Naive thymus-derived CD4-positive, alpha-beta T cell (primary cell): Measurements from ENCODE around the gene LRP3. TPM values are rescaled to one million over a fixed set of nuclear protein-coding genes. Genes with fewer than 3 reads are reported as not detected.

Experiments
- ATAC-seq: fragments of 150-1000 bp; cut with Tn5 transposase; 2 replicates; pipeline ENCODE4 v1.10.0; 2021; ENCODE audit warnings: mild to moderate bottlenecking, moderate library complexity
- CTCF ChIA-PET: fragments of 350-600 bp; sonication (Branson Sonifier 250); formaldehyde crosslinking; loops from one replicate; lab custom pipeline; 2021; ENCODE audit warnings: antibody characterized with exemption; lab: Charles Lee
- POLR2A ChIA-PET: fragments of 350-600 bp; sonication (Branson Sonifier 250); formaldehyde crosslinking; loops from one replicate; lab custom pipeline; 2021; ENCODE audit warnings: antibody characterized with exemption, inconsistent platforms; lab: Charles Lee
- DNase-seq, 9 donors: peaks; one replicate each; pipeline versions ENCODE4 v3.0.0 to v3.0.0-alpha.2; 2020 to 2022; ENCODE audit warnings: mixed read lengths in 1 of 9
- H3K27ac ChIP-seq: one replicate; pipeline ENCODE4 v1.7.0; 2013; ENCODE audit warnings: mild to moderate bottlenecking, low read depth, low read length, moderate library complexity
- H3K27me3 ChIP-seq, 2 donors: one replicate each; pipeline ENCODE4 v1.7.0; 2013; ENCODE audit warnings: low read length in 2 of 2, mild to moderate bottlenecking in 2 of 2, moderate library complexity in 2 of 2; ENCODE audit not compliant: control insufficient read depth in 2 of 2, insufficient read depth in 2 of 2
- H3K36me3 ChIP-seq, 3 experiments: 1 replicate in 2 of 3; 2 replicates in 1 of 3; pipeline ENCODE4 v1.7.0; 2013; ENCODE audit warnings: low read length in 3 of 3, mild to moderate bottlenecking in 3 of 3, moderate library complexity in 1 of 3; ENCODE audit not compliant: insufficient read depth in 3 of 3, control insufficient read depth in 2 of 3
- H3K4me1 ChIP-seq, 2 donors: one replicate each; pipeline ENCODE4 v1.7.0; 2013; ENCODE audit warnings: low read length in 2 of 2, mild to moderate bottlenecking in 2 of 2, moderate library complexity in 1 of 2; ENCODE audit not compliant: control insufficient read depth in 2 of 2, insufficient read depth in 2 of 2
- H3K4me3 ChIP-seq: 2 replicates; pipeline ENCODE4 v1.7.0; 2013; ENCODE audit warnings: mild to moderate bottlenecking, low read length
- H3K9me3 ChIP-seq, 3 experiments: 1 replicate in 2 of 3; 2 replicates in 1 of 3; pipeline ENCODE4 v1.7.0; 2013; ENCODE audit warnings: low read length in 3 of 3; ENCODE audit not compliant: control insufficient read depth in 2 of 3
- H3K27ac Mint-ChIP-seq, 9 donors: one replicate each; pipeline ENCODE4 v1.8.0; 2020 to 2022; ENCODE audit warnings: mixed read lengths in 9 of 9, mild to moderate bottlenecking in 8 of 9, moderate library complexity in 5 of 9, inconsistent platforms in 2 of 9
- H3K27me3 Mint-ChIP-seq, 5 donors: one replicate each; pipeline ENCODE4 v1.8.0; 2021 to 2022; ENCODE audit warnings: mixed read lengths in 5 of 5, mild to moderate bottlenecking in 1 of 5
- H3K36me3 Mint-ChIP-seq, 5 donors: one replicate each; pipeline ENCODE4 v1.8.0; 2020 to 2022; ENCODE audit warnings: mixed read lengths in 5 of 5, mild to moderate bottlenecking in 3 of 5, inconsistent platforms in 1 of 5
- H3K4me1 Mint-ChIP-seq, 7 donors: one replicate each; pipeline ENCODE4 v1.8.0; 2020 to 2022; ENCODE audit warnings: mixed read lengths in 7 of 7, mild to moderate bottlenecking in 3 of 7, inconsistent platforms in 1 of 7
- H3K4me3 Mint-ChIP-seq, 10 donors: one replicate each; pipeline ENCODE4 v1.8.0; 2020 to 2022; ENCODE audit warnings: mild to moderate bottlenecking in 10 of 10, mixed read lengths in 10 of 10, moderate library complexity in 6 of 10, inconsistent platforms in 2 of 10
- H3K9me3 Mint-ChIP-seq, 11 donors: one replicate each; pipeline ENCODE4 v1.8.0; 2020 to 2022; ENCODE audit warnings: mixed read lengths in 11 of 11, mild to moderate bottlenecking in 4 of 11, inconsistent platforms in 1 of 11, moderate library complexity in 1 of 11
- intact Hi-C, 2 donors: fragments of 100-400 bp; cut with micrococcal nuclease; formaldehyde crosslinking; loops; one replicate each; pipeline ENCODE4 v1.15.1; 2023
- polyA plus RNA-seq, 2 donors: library from polyadenylated mRNA; unstranded; fragments of 300-500 nt; fragmentation: Illumina TruSeq; gene quantifications; one replicate each; pipeline ENCODE4 v1.2.3, GENCODE V29; 2021
- total RNA-seq, 6 experiments: library from RNA in 5 of 6; stranded (reverse) in 5 of 6; gene quantifications; 1 replicate in 5 of 6; 2 replicates in 1 of 6; pipeline ENCODE4 v1.2.3 and lab custom pipeline; 2021 to 2026

The LRP3 gene
- total and polyA plus RNA-seq, 7 experiments from 2014 or later, result 0.34 to 2.6 (median 0.40) TPM; not detected in 3

DNA sequence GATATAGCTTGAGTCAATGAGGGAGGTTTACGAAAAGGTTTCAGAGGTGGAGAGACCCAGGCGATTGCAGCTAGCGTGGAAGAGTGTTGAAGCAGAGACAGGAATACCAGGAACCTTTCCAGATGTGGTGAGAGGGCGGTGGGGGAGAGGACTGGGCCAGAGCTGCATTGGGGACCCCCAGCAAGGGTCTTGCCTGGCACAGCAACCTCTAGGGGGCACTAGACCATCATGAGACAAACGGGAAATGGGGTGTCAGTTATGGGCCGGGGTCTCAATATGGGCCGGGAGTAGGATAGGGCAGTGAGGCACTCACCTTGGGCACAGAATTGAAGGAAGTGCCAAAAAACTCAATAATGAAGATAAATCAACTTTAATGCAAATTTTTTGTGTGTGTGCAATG, 2.1 kb upstream of the LRP3 start:
- Mint-ChIP-seq H3K27ac (no peak overlapping the region), H3K4me1 (peaks cover 0 to 8% (median 1%) of the 10 kb centered on the region in 7 donors), H3K9me3 (peaks cover 0 to 4% (median 0%) of the 10 kb centered on the region in 11 donors), H3K4me3 (no peak overlapping the region), H3K36me3 (no peaks in the 10 kb centered on the region), H3K27me3 (peaks cover 27 to 55% (median 34%) of the 10 kb centered on the region in 5 donors)
- no peak overlapping the region for H3K27ac ChIP-seq
- no peak overlapping the region for H3K4me3 ChIP-seq
- H3K27me3 ChIP-seq, result peaks cover 0 to 2% of the 10 kb centered on the region in 2 donors
- H3K4me1 ChIP-seq, result no peaks in the 10 kb centered on the region
- POLR2A ChIA-PET, result no interaction called here
- H3K9me3 ChIP-seq, result no peaks in the 10 kb centered on the region
- intact Hi-C loops, result no loop called here
- DNase-seq, result no peak
- H3K36me3 ChIP-seq, result no peaks in the 10 kb centered on the region
- CTCF ChIA-PET, result interaction anchor here (0.6 to 0.9 kb wide), 2 partner anchors 47 to 64 kb away, joined by 3 read pairs; no protein-coding TSS in a partner anchor
- no peak for ATAC-seq

DNA sequence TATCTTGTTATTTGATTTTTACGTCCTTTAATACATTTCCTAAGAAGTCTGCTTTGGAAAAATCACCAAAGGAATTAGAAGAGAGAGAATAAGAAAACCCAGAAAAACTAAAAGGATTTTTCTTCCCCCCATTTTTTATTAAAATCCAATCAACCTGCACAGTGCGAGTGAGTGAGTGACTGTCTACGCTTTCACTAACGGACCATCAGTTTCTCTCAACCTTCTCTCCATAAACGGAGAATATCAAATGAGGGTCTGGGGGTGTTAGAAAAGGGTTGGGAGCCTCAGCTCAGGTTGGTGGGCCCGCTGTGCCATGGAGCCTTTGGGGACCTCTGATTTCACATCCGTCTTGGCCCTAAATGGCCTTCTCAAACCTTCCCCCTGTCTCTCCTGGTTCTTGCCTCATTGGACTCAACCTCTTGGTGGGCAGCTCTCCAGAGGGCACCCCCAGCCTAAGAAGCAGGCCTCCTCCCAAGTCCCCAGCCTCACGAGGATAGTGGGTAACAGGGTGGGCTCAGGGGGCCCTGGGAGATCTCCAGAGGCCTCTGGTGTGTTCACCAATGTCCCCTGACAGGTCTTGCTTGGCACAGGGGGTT, 763 bp upstream of the LRP3 start:
- DNase-seq (no peak), ATAC-seq (no peak)
- POLR2A ChIA-PET, result no interaction called here
- no peak overlapping the region for H3K4me3 ChIP-seq
- H3K27ac Mint-ChIP-seq, result no peak overlapping the region
- peaks cover 0 to 7% (median 0%) of the 10 kb centered on the region in 7 donors for H3K4me1 Mint-ChIP-seq
- peak overlapping the region; percentile 20 to 75 (median 62) for H3K4me3 Mint-ChIP-seq
- no peak overlapping the region for H3K27ac ChIP-seq
- intact Hi-C loops, result no loop called here
- CTCF ChIA-PET, result no interaction called here
- H3K36me3 Mint-ChIP-seq, result no peaks in the 10 kb centered on the region
- H3K27me3 Mint-ChIP-seq, result peaks cover 30 to 60% (median 37%) of the 10 kb centered on the region in 5 donors
- H3K4me1 ChIP-seq, result no peaks in the 10 kb centered on the region
- peaks cover 0 to 2% of the 10 kb centered on the region in 2 donors for H3K27me3 ChIP-seq
- peaks cover 0 to 4% (median 0%) of the 10 kb centered on the region in 11 donors for H3K9me3 Mint-ChIP-seq
- H3K36me3 ChIP-seq, result no peaks in the 10 kb centered on the region
- no peaks in the 10 kb centered on the region for H3K9me3 ChIP-seq

GRCh38 chr19:33194532-33194885, 379 bp downstream of the LRP3 start:
- intact Hi-C loops, result no loop called here
- peaks cover 30 to 56% (median 37%) of the 10 kb centered on the region in 5 donors for H3K27me3 Mint-ChIP-seq
- Histone ChIP-seq H3K27me3 (peaks cover 0 to 2% of the 10 kb centered on the region in 2 donors), H3K36me3 (no peaks in the 10 kb centered on the region), H3K9me3 (no peaks in the 10 kb centered on the region), H3K4me1 (no peaks in the 10 kb centered on the region), H3K27ac (no peak overlapping the region), H3K4me3 (no peak overlapping the region)
- H3K4me3 Mint-ChIP-seq, result no peak overlapping the region
- no peak overlapping the region for H3K27ac Mint-ChIP-seq
- ATAC-seq (peak; percentile 32), DNase-seq (no peak)
- H3K4me1 Mint-ChIP-seq, result peaks cover 0 to 7% (median 0%) of the 10 kb centered on the region in 7 donors
- H3K9me3 Mint-ChIP-seq, result peaks cover 0 to 4% (median 0%) of the 10 kb centered on the region in 11 donors
- ChIA-PET POLR2A (no interaction called here), CTCF (no interaction called here)
- H3K36me3 Mint-ChIP-seq, result no peaks in the 10 kb centered on the region

DNA sequence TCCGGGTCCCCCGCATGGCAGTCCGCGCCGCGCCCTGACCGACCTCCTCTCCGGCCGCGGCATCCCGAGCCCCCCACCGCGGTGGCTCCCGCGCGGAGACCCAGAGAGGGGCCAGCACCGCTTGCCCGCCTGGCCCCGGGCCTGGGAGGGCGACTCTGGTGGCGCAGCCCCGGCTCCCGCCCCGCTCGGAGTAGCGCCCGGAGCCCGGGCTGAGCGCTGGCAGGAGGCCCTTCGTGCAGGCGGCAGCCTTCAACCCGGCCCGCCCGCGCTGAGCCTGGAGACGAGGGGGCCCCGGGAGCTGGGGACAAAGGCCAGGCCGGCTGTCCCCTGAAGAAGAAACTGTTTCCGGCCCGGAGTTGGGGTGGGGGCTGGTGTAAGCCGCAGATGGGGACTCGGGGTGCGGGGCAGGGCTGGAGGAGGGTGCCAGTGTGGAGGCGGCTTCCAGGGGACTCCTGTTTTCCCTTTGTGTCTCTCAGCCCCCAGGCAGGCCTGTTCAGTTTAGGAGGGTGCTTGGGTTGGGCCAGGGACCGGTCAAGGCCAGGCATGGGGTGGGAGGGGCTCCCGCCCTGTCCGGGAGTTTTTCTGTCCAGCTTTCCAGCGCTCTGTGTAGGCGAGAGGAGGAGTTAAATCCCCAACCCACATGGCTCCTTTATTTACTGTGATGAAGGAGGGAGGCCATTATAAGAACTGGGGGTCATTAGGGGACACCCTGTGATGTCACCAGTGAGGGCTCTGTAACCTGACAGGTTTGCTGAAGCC, 935 bp downstream of the LRP3 start:
- Mint-ChIP-seq H3K27me3 (peaks cover 30 to 54% (median 37%) of the 10 kb centered on the region in 5 donors), H3K9me3 (peaks cover 0 to 4% (median 0%) of the 10 kb centered on the region in 11 donors), H3K27ac (no peak overlapping the region), H3K4me3 (peak overlapping the region in 5 of 10 donors; percentile 32 to 73 (median 53)), H3K36me3 (no peaks in the 10 kb centered on the region), H3K4me1 (peaks cover 0 to 7% (median 0%) of the 10 kb centered on the region in 7 donors)
- Histone ChIP-seq H3K27me3 (peaks cover 0 to 2% of the 10 kb centered on the region in 2 donors), H3K9me3 (no peaks in the 10 kb centered on the region), H3K4me3 (no peak overlapping the region), H3K4me1 (no peaks in the 10 kb centered on the region), H3K36me3 (no peaks in the 10 kb centered on the region), H3K27ac (no peak overlapping the region)
- DNase-seq (no peak), ATAC-seq (peak; percentile 29)
- CTCF ChIA-PET, result no interaction called here
- POLR2A ChIA-PET, result no interaction called here
- intact Hi-C loops, result no loop called here

DNA sequence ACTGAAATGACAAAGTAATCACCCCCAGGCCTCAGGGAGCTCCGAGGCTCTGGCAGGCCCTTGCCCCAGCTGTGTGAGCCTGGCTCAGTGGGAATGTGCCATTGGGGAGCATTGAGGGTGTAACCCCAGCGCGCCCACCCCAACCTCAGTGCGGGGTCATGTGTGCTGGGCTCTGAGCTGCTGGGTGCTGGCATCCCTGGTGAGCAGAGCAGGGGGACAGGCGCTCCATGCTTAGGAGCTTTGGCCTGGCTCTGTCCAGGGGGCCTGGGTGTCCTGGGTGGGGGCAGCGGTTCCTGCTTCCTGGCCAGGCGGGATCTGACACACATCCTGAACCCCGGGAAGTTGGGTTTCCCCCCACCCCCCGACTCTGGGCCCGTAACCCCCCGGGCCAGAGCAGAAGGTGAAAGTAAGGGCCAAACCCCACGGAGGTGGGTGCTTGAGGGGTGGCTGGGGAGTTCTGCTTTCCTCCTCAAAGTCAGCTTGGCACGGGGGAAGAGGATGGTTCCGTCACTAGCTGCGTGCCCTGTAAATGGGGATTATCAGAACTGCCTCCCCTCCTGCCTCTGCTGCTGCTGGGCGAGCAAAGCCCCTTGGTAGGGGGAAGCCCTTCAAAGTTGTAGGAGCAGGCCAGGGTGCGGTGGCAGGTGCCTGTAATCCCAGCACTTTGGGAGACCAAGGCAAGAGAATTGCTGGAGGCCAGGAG, 1.7 kb downstream of the LRP3 start:
- ChIA-PET POLR2A (no interaction called here), CTCF (no interaction called here)
- H3K4me3 Mint-ChIP-seq, result peak overlapping the region in 2 of 10 donors; percentile 54 to 73
- intact Hi-C loops, result no loop called here
- no peak overlapping the region for H3K4me3 ChIP-seq
- H3K9me3 ChIP-seq, result no peaks in the 10 kb centered on the region
- H3K36me3 ChIP-seq, result no peaks in the 10 kb centered on the region
- DNase-seq (no peak), ATAC-seq (no peak)
- H3K4me1 ChIP-seq, result no peaks in the 10 kb centered on the region
- H3K27ac Mint-ChIP-seq, result no peak overlapping the region
- H3K27ac ChIP-seq, result no peak overlapping the region
- H3K27me3 Mint-ChIP-seq, result peaks cover 30 to 48% (median 35%) of the 10 kb centered on the region in 5 donors
- no peaks in the 10 kb centered on the region for H3K36me3 Mint-ChIP-seq
- H3K4me1 Mint-ChIP-seq, result peaks cover 0 to 7% (median 0%) of the 10 kb centered on the region in 7 donors
- peaks cover 0 to 4% (median 0%) of the 10 kb centered on the region in 11 donors for H3K9me3 Mint-ChIP-seq
- peaks cover 0 to 2% of the 10 kb centered on the region in 2 donors for H3K27me3 ChIP-seq

DNA sequence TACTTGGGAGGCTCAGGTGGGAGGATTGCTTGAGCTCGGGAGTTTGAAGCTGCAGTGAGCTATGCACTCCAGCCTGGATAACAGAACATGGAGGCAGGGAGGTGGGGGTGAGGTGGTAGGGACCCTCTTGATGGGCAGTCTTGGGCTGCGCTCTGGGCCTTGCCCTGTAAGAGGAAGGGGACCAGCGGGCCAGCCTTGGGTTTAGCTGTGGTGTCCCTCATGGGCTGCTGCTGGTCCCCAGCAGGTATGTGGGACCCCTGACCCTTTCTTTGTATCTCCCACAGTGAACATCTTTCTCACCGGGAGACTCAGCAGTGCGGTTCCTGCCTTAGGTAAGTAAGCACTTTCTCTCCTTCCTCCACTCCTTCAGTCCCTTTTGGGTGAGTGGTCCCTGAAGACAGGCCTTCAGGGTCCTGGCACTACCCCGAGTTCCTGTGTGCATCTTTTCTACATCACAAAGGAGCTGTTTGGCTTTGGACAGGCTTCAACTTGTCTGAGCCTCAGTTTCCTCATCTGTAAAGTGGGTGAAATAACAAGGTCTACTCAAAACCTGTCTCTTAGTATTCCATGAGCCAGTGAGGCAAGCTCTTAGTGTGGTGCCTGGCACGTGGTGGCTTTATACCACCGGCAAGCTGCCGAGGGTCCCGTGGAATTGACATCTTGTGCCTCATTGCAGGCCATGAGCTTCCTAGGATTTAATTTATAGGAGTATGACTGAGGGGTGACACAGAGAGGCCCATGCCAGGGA, 2.5 kb downstream of the LRP3 start:
- peaks cover 0 to 4% (median 0%) of the 10 kb centered on the region in 11 donors for H3K9me3 Mint-ChIP-seq

More for the DNA sequence above, 2.5 kb downstream of the LRP3 start:
- DNase-seq (no peak), ATAC-seq (no peak)
- no peak overlapping the region for H3K27ac ChIP-seq
- intact Hi-C loops, result no loop called here
- H3K4me1 Mint-ChIP-seq, result peaks cover 0 to 7% (median 0%) of the 10 kb centered on the region in 7 donors
- H3K27me3 ChIP-seq, result peaks cover 0 to 2% of the 10 kb centered on the region in 2 donors
- no peaks in the 10 kb centered on the region for H3K36me3 Mint-ChIP-seq
- H3K36me3 ChIP-seq, result no peaks in the 10 kb centered on the region
- ChIA-PET CTCF (no interaction called here), POLR2A (no interaction called here)
- peak overlapping the region in 5 of 10 donors; percentile 13 to 61 (median 40) for H3K4me3 Mint-ChIP-seq
- H3K4me1 ChIP-seq, result no peaks in the 10 kb centered on the region
- peaks cover 30 to 43% (median 31%) of the 10 kb centered on the region in 5 donors for H3K27me3 Mint-ChIP-seq
- H3K4me3 ChIP-seq, result no peak overlapping the region
- H3K27ac Mint-ChIP-seq, result no peak overlapping the region
- H3K9me3 ChIP-seq, result no peaks in the 10 kb centered on the region
